IMR-90 (cell line): Measurements from ENCODE around the gene SRPK2. TPM values are rescaled to one million over a fixed set of nuclear protein-coding genes. Genes with fewer than 3 reads are reported as not detected.

ENCODE experiments used
- ATAC-seq: fragments of 200-7000 bp; cut with Tn5 transposase; 2 replicates; pipeline ENCODE4 v1.9.1; 2020; ENCODE audit warnings: low read depth, mild to moderate bottlenecking, moderate library complexity
- BruUV-seq: library from RNA; stranded (reverse); fragments of 400-500 nt; replicated peaks from 2 replicates; lab custom pipeline; 2021; lab: Mats Ljungman, UMichigan
- CTCF ChIA-PET: fragments of 300-600 bp; formaldehyde crosslinking; extraction: SDS; loops from one replicate; lab custom pipeline; 2021; ENCODE audit warnings: antibody characterized with exemption; lab: Yijun Ruan, JAX
- POLR2A ChIA-PET: fragments of 300-600 bp; sonication (Branson Sonifier 250); formaldehyde crosslinking; loops from one replicate; lab custom pipeline; 2022; ENCODE audit warnings: antibody characterized with exemption; ENCODE audit not compliant: unreplicated experiment; lab: Charles Lee
- DNase-seq: peaks from one replicate; pipeline ENCODE4 v3.0.0; 2013
- H2AFZ ChIP-seq: replicated peaks from 2 replicates; pipeline ENCODE3; 2013; ENCODE audit warnings: low read length, mild to moderate bottlenecking; ENCODE audit not compliant: poor library complexity
- H2AK5ac ChIP-seq: 2 replicates; pipeline ENCODE4 v1.6.1; 2013; ENCODE audit warnings: low read depth, low read length, inconsistent platforms
- H2AK9ac ChIP-seq: replicated peaks from 2 replicates; pipeline ENCODE3; 2013; ENCODE audit warnings: mild to moderate bottlenecking, low read depth, low read length, moderate library complexity; ENCODE audit not compliant: poor library complexity
- H2BK120ac ChIP-seq: 2 replicates; pipeline ENCODE4 v1.6.1; 2013; ENCODE audit warnings: low read depth, low read length, inconsistent platforms
- H2BK15ac ChIP-seq: 3 replicates; pipeline ENCODE4 v1.6.1; 2013; ENCODE audit warnings: low read depth, low read length, inconsistent platforms
- H2BK20ac ChIP-seq: 2 replicates; pipeline ENCODE4 v1.6.1; 2013; ENCODE audit warnings: low read depth, mild to moderate bottlenecking, inconsistent platforms, low read length, moderate library complexity
- H2BK5ac ChIP-seq: 2 replicates; pipeline ENCODE4 v1.6.1; 2013; ENCODE audit warnings: mild to moderate bottlenecking, low read depth, low read length, inconsistent platforms; ENCODE audit not compliant: poor library complexity, severe bottlenecking
- H3K14ac ChIP-seq: replicated peaks from 2 replicates; pipeline ENCODE4 v1.6.1; 2013; ENCODE audit warnings: low read depth, low read length, inconsistent platforms
- H3K18ac ChIP-seq: 2 replicates; pipeline ENCODE4 v1.6.1; 2013; ENCODE audit warnings: low read depth, low read length, control low read depth
- H3K23ac ChIP-seq: 2 replicates; pipeline ENCODE4 v1.6.1; 2013; ENCODE audit warnings: low read depth, low read length, inconsistent platforms
- H3K27ac ChIP-seq: 2 replicates; pipeline ENCODE4 v1.5.1; 2013; ENCODE audit warnings: mild to moderate bottlenecking, control low read depth, low read length; ENCODE audit not compliant: insufficient read depth
- H3K27me3 ChIP-seq: 2 replicates; pipeline ENCODE4 v1.6.1; 2013; ENCODE audit warnings: low read length; ENCODE audit not compliant: control insufficient read depth, insufficient read depth
- H3K36me3 ChIP-seq: 2 replicates; pipeline ENCODE4 v1.6.1; 2013; ENCODE audit warnings: low read length, mixed read lengths; ENCODE audit not compliant: control insufficient read depth, insufficient read depth
- H3K4ac ChIP-seq: 2 replicates; pipeline ENCODE4 v1.6.1; 2013; ENCODE audit warnings: low read depth, low read length, inconsistent platforms
- H3K4me1 ChIP-seq: 2 replicates; pipeline ENCODE4 v1.6.1; 2013; ENCODE audit warnings: low read length, mixed read lengths; ENCODE audit not compliant: control insufficient read depth, insufficient read depth
- H3K4me2 ChIP-seq: 2 replicates; pipeline ENCODE4 v1.6.1; 2013; ENCODE audit warnings: low read depth, mild to moderate bottlenecking, control low read depth, low read length, moderate library complexity
- H3K4me3 ChIP-seq: 2 replicates; pipeline ENCODE4 v1.5.1; 2013; ENCODE audit warnings: low read depth, mild to moderate bottlenecking, control low read depth, low read length, moderate library complexity; ENCODE audit not compliant: insufficient read depth
- H3K56ac ChIP-seq: 2 replicates; pipeline ENCODE4 v1.6.1; 2013; ENCODE audit warnings: low read length, inconsistent platforms; ENCODE audit not compliant: insufficient read depth; ENCODE audit errors: extremely low read depth
- H3K79me1 ChIP-seq, 2 experiments: 2 replicates each; pipeline ENCODE4 v1.6.1; 2013; ENCODE audit warnings: low read length in 2 of 2, inconsistent platforms in 1 of 2, low read depth in 1 of 2
- H3K9ac ChIP-seq: 2 replicates; pipeline ENCODE4 v1.6.1; 2013; ENCODE audit warnings: low read depth, low read length, control low read depth
- H3K9me1 ChIP-seq: 2 replicates; pipeline ENCODE4 v1.6.1; 2013; ENCODE audit warnings: low read length, inconsistent platforms; ENCODE audit not compliant: insufficient read depth
- H3K9me3 ChIP-seq: 2 replicates; pipeline ENCODE4 v1.6.1; 2013; ENCODE audit warnings: low read length; ENCODE audit not compliant: control insufficient read depth, insufficient read depth
- H4K20me1 ChIP-seq: 2 replicates; pipeline ENCODE4 v1.6.1; 2013; ENCODE audit warnings: low read length, inconsistent platforms; ENCODE audit not compliant: insufficient read depth
- H4K5ac ChIP-seq: 2 replicates; pipeline ENCODE4 v1.6.1; 2013; ENCODE audit warnings: mild to moderate bottlenecking, low read depth, low read length, control low read depth
- H4K8ac ChIP-seq, 2 experiments: 2 replicates each; pipeline ENCODE4 v1.6.1; 2013; ENCODE audit warnings: low read depth in 2 of 2, low read length in 2 of 2, control low read depth in 1 of 2, inconsistent platforms in 1 of 2
- H4K91ac ChIP-seq: 2 replicates; pipeline ENCODE4 v1.6.1; 2013; ENCODE audit warnings: low read depth, low read length, inconsistent platforms; ENCODE audit not compliant: insufficient read depth
- BHLHE40 ChIP-seq: fragments of 150-350 bp; IDR thresholded peaks from 2 replicates; pipeline ENCODE4 v1.6.1; 2016; ENCODE audit warnings: mild to moderate bottlenecking, low read depth, low read length
- CHD1 ChIP-seq: IDR thresholded peaks from 2 replicates; pipeline ENCODE4 v1.6.1; 2012; ENCODE audit warnings: low read depth, low read length, improper control_type of control experiment
- ELK1 ChIP-seq: fragments of 150-350 bp; IDR thresholded peaks from 2 replicates; pipeline ENCODE4 v1.6.1; 2016; ENCODE audit warnings: low read depth, mild to moderate bottlenecking, low read length, moderate library complexity, borderline replicate concordance
- FOS ChIP-seq: fragments of 150-350 bp; IDR thresholded peaks from 2 replicates; pipeline ENCODE4 v1.6.1; 2016; ENCODE audit warnings: low read depth, low read length
- MAZ ChIP-seq: IDR thresholded peaks from 2 replicates; pipeline ENCODE4 v1.6.1; 2012; ENCODE audit warnings: low read depth, mild to moderate bottlenecking, low read length, improper control_type of control experiment, moderate library complexity, borderline replicate concordance
- NFE2L2 ChIP-seq: fragments of 150-350 bp; IDR thresholded peaks from 2 replicates; pipeline ENCODE4 v1.6.1; 2016; ENCODE audit warnings: low read depth, mild to moderate bottlenecking, low read length
- RAD21 ChIP-seq: IDR thresholded peaks from 2 replicates; pipeline ENCODE4 v1.6.1; 2012; ENCODE audit warnings: low read length, improper control_type of control experiment
- RCOR1 ChIP-seq: IDR thresholded peaks from 2 replicates; pipeline ENCODE4 v1.6.1; 2012; ENCODE audit warnings: mild to moderate bottlenecking, low read length, improper control_type of control experiment; ENCODE audit not compliant: insufficient replicate concordance
- SMC3 ChIP-seq: fragments of 150-350 bp; IDR thresholded peaks from 2 replicates; pipeline ENCODE4 v1.6.1; 2016; ENCODE audit warnings: low read depth, mild to moderate bottlenecking, antibody characterized with exemption, low read length, moderate library complexity
- USF2 ChIP-seq: fragments of 150-350 bp; IDR thresholded peaks from 2 replicates; pipeline ENCODE4 v1.6.1; 2017; ENCODE audit warnings: mild to moderate bottlenecking, antibody characterized with exemption, low read length, low read depth
- WGBS, 2 experiments: methylation state at CpG; one replicate each; pipeline versions ENCODE4 v1.1.5 to v1.1.7; 2013; ENCODE audit warnings: missing lambda C conversion rate in 2 of 2; ENCODE audit not compliant: insufficient read length in 1 of 2; ENCODE audit errors: extremely low coverage in 2 of 2; 5-methylcytosine and 5-hydroxymethylcytosine counted together
- dilution Hi-C: fragments of 300-500 bp; cut with HindIII; formaldehyde crosslinking; loops from one replicate; pipeline ENCODE4 v1.14.3; 2018; ENCODE audit warnings: low sequenced_read_pairs; ENCODE audit not compliant: unreplicated experiment
- in situ Hi-C: fragments of 300-500 bp; cut with MboI; formaldehyde crosslinking; loops from 3 replicates; pipeline ENCODE4 v1.14.3; 2019; ENCODE audit warnings: low sequenced_read_pairs, inconsistent platforms, mixed read lengths
- intact Hi-C: fragments of 100-400 bp; cut with micrococcal nuclease; formaldehyde crosslinking; loops from 2 replicates; pipeline ENCODE4 v1.10.0; 2022
- polyA plus RNA-seq, 3 experiments: library from polyadenylated mRNA; depleted of rRNA; stranded (reverse); fragments of >200 nt; gene quantifications; 2 replicates each; pipeline ENCODE4 v1.2.3, GENCODE V29; 2012; ENCODE audit warnings: low replicate concordance in 1 of 3
- total RNA-seq: library from RNA; depleted of rRNA; stranded (reverse); fragments of >200 nt; gene quantifications from 2 replicates; pipeline ENCODE4 v1.2.3, GENCODE V29; 2012

SRPK2 gene
- total and polyA plus RNA-seq, 2 of the 4 experiments (the other 2 are of a cell fraction) = 13.2 to 33.0 TPM

- H3K9me3 ChIP-seq = no peaks in the 10 kb centered on the region
- intact Hi-C loops = no loop called here
- H3K4ac ChIP-seq = no peak overlapping the region
- H2BK120ac ChIP-seq = no peak overlapping the region
- no peak overlapping the region for H3K4me2 ChIP-seq
- no peak overlapping the region for H3K14ac ChIP-seq
- H3K18ac ChIP-seq = no peak overlapping the region
- H2AK9ac ChIP-seq = no peak overlapping the region
- no peak overlapping the region for H3K4me3 ChIP-seq
- TF ChIP-seq USF2 (no peak), MAZ (no peak), BHLHE40 (no peak), ELK1 (no peak), FOS (no peak), RAD21 (no peak), RCOR1 (no peak), SMC3 (no peak), CHD1 (no peak), NFE2L2 (no peak)
- dilution Hi-C loops = no loop called here
- H3K23ac ChIP-seq = no peak overlapping the region
- no peak overlapping the region for H3K27ac ChIP-seq
- peaks cover 2% of the 10 kb centered on the region; the same call in 1 of the 2 replicates for H4K20me1 ChIP-seq
- H2BK5ac ChIP-seq = no peak overlapping the region
- no peak overlapping the region for H4K91ac ChIP-seq
- ATAC-seq (no peak), DNase-seq (no peak)
- H3K27me3 ChIP-seq = no peaks in the 10 kb centered on the region
- no CpG with 5 or more reads among the region's 3 CpGs for WGBS, 2 experiments
- no peak overlapping the region for H4K8ac ChIP-seq
- no peak overlapping the region for H2AFZ ChIP-seq
- no peak overlapping the region for H2BK15ac ChIP-seq
- POLR2A ChIA-PET = no interaction called here
- no peak overlapping the region for H2AK5ac ChIP-seq
- no TSS peak for BruUV-seq
- H2BK20ac ChIP-seq = no peak overlapping the region
- no peak overlapping the region for H3K9ac ChIP-seq
- no peak overlapping the region for H3K56ac ChIP-seq
- CTCF ChIA-PET = no interaction called here
- peaks cover 6 to 11% of the 10 kb centered on the region in 2 experiments for H3K79me1 ChIP-seq
- H3K9me1 ChIP-seq = peaks cover 3% of the 10 kb centered on the region; the same call in 1 of the 2 replicates
- no peaks in the 10 kb centered on the region for H3K4me1 ChIP-seq
- H3K36me3 ChIP-seq = peaks cover 8% of the 10 kb centered on the region
- H4K5ac ChIP-seq = no peak overlapping the region
- in situ Hi-C loops = no loop called here
Measured at GRCh38 chr7:105157278-105157677, 231.4 kb downstream of the SRPK2 start.
